Brain microvascular endothelial cell (primary cell): ENCODE data around the gene RFT1.

ENCODE experiments used
- DNase-seq: peaks from one replicate; pipeline ENCODE4 v3.0.0-alpha.2; 2020
- H3K27ac ChIP-seq: fragments of 250-450 bp; sonication (Bioruptor Pico); 2 replicates; pipeline ENCODE4 v1.5.1; 2020; ENCODE audit warnings: mild to moderate bottlenecking, moderate library complexity
- H3K27me3 ChIP-seq: fragments of 250-450 bp; sonication (Bioruptor Pico); replicated peaks from 2 replicates; pipeline ENCODE4 v1.5.1; 2020; ENCODE audit warnings: mild to moderate bottlenecking
- H3K36me3 ChIP-seq: fragments of 250-450 bp; sonication (Bioruptor Pico); replicated peaks from 2 replicates; pipeline ENCODE4 v1.5.1; 2020; ENCODE audit warnings: mild to moderate bottlenecking
- H3K4me3 ChIP-seq: 2 replicates; pipeline ENCODE4 v1.5.1; 2011; ENCODE audit warnings: low read depth, mild to moderate bottlenecking, control low read depth, low read length, moderate library complexity
- in situ Hi-C: cut with HindIII; loops from 2 replicates; pipeline ENCODE4 v1.10.0; 2017; ENCODE audit warnings: low sequenced_read_pairs, low pct_ligation_motif_present
- TF ChIP-seq, protein P1 (sequence below): IDR thresholded peaks from 2 replicates; pipeline ENCODE4 v1.5.1; 2011; ENCODE audit warnings: low read depth, mild to moderate bottlenecking, moderate library complexity, low read length, control low read depth, inconsistent platforms; ENCODE audit errors: missing control alignments

Gene RFT1

DNA sequence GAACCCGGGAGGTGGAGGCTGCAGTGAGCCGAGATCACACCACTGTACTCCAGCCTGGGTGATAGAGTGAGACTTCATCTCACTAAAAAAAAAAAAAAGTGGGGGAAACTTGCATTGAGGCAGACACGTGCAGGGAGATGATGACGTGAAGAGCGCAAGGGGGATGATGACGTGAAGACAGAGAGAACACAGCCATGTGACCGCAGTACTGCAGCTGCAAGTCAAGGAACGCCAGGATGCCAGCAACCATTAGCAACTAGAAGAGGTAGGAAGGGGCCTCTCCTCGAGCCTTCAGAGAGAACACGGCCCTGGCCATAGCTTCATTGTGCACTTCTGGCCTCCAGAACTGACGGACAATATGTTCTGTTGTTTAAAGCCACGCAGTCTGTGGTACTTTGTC is 28.3 kb downstream of the RFT1 start:
- Histone ChIP-seq H3K4me3 (no peak overlapping the region), H3K27ac (no peak overlapping the region), H3K27me3 (no peaks in the 10 kb centered on the region), H3K36me3 (peaks cover 23% of the 10 kb centered on the region)
- TF ChIP-seq, protein P1, sequence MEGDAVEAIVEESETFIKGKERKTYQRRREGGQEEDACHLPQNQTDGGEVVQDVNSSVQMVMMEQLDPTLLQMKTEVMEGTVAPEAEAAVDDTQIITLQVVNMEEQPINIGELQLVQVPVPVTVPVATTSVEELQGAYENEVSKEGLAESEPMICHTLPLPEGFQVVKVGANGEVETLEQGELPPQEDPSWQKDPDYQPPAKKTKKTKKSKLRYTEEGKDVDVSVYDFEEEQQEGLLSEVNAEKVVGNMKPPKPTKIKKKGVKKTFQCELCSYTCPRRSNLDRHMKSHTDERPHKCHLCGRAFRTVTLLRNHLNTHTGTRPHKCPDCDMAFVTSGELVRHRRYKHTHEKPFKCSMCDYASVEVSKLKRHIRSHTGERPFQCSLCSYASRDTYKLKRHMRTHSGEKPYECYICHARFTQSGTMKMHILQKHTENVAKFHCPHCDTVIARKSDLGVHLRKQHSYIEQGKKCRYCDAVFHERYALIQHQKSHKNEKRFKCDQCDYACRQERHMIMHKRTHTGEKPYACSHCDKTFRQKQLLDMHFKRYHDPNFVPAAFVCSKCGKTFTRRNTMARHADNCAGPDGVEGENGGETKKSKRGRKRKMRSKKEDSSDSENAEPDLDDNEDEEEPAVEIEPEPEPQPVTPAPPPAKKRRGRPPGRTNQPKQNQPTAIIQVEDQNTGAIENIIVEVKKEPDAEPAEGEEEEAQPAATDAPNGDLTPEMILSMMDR, result no peak
- no peak for DNase-seq
- in situ Hi-C loops, result no loop called here

DNA sequence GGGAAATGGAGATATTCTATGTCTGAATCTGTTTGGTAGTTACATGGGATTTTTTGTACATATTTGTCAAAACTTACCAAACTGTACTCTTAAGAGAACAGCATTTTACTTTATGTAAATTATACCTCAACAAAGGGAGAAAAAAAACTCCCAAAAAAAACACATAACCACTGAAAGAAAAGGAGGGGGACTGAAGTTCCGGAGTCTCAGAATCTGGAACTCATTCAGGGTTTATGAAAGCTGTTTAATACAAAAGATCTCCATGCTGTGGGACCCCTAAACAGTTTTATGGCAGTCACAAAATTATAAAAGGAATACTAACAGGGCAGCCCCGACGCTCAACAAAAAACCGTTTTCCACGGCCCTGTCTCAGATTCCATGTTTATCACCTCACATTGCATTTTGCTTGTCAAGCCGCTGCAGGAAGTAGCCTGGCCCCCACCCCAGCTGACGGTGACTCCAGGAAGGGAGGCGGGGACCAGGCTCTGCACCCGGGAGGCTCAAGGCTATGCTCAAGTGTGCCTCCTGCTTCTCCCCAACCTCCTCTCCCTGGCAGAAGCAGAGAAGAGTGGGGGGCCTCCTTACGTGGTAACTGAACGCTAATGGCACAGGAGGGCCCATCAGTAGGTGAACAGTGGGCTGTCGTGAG is 29.3 kb downstream of the RFT1 start:
- Histone ChIP-seq H3K27me3 (no peaks in the 10 kb centered on the region), H3K27ac (no peak overlapping the region), H3K36me3 (peaks cover 23% of the 10 kb centered on the region), H3K4me3 (no peak overlapping the region)
- TF ChIP-seq, protein P1, result no peak
- in situ Hi-C loops, result no loop called here
- DNase-seq, result no peak

DNA sequence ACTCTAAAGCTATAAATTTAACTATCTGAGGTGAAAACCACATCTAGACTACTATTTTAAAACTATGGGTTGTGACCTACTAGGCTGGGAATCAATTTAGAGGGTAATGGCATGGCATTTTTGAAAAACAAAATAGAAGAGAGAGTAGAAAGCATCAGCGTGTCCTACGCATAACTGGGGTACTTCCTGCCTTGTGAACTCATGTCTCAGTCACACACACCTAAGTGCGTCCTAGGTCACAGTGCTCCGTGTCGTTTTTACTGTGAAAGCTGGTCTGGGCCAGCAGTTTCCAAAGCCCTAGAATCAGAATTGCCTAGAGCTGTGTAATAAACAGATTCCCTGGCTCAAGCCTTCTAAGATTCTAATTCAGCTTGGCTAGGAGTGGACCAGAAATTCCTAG is 32.3 kb downstream of the RFT1 start:
- Histone ChIP-seq H3K27me3 (no peaks in the 10 kb centered on the region), H3K27ac (no peak overlapping the region), H3K4me3 (no peak overlapping the region), H3K36me3 (peaks cover 16% of the 10 kb centered on the region)
- in situ Hi-C loops, result no loop called here
- DNase-seq, result no peak
- TF ChIP-seq, protein P1, result no peak

DNA sequence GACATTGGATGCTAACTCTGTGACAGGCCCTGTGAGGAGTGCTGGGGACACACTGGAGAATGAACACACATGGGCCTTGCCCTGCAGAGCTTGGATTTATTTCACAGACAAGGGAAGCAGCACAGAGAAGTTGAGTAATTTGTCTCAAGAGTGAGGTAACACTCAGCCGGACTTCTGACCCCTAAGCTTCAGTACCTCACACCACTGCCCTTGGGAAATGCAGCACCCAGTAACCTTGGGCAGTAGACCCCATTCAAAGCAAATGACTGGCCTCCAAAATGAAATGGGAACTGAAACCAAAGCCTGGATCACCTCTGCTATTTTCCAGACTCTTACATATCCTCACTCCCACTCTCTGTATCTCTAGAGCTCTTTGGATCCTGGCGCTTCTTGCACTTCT is 37.3 kb downstream of the RFT1 start:
- Histone ChIP-seq H3K27me3 (no peaks in the 10 kb centered on the region), H3K4me3 (no peak overlapping the region), H3K36me3 (peaks cover 13% of the 10 kb centered on the region), H3K27ac (no peak overlapping the region)
- no peak for DNase-seq
- in situ Hi-C loops, result no loop called here
- TF ChIP-seq, protein P1, result no peak

DNA sequence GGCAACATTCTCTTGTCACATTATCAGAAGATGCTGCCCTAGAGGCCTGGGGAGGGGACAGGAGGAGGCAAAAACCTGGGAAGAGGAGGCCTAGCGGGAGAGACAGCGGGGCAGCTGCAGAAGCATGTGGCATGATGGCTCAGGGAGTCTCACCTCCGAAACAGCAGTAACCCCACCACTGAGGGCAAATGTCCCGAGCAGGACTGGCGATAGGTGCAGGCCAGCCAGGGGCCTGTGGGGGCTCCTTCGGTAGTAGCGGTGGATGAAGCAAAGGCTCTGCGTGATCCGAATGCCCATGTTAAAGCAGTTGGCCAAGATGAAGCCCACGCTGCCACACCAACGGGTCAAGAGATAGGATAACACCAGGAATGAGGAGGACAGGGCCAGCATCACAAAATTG is 38.0 kb downstream of the RFT1 start:
- Histone ChIP-seq H3K27ac (no peak overlapping the region), H3K36me3 (peaks cover 13% of the 10 kb centered on the region), H3K27me3 (no peaks in the 10 kb centered on the region), H3K4me3 (no peak overlapping the region)
- DNase-seq, result no peak
- TF ChIP-seq, protein P1, result no peak
- in situ Hi-C loops, result no loop called here

DNA sequence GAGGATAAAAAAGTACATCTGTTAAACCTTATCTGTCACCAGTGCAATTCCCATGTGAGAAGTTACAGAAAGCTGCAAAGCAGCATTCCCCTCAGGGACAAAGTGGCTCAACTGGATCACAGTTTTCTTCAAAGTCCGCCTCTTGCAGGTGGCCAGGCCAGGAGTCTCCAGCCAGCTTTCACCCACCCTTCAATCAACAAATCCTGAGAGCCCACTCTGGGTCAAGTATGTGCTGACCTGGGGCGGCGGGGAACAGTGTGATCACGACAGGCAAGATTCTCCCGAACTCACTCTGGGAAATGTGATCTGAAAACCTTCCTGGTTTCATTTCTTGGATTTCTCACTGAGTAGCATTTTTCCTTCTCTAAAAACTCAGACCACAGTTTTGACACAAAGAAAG is 39.2 kb downstream of the RFT1 start:
- DNase-seq, result no peak
- no peak overlapping the region for H3K4me3 ChIP-seq
- no peak overlapping the region for H3K27ac ChIP-seq
- peaks cover 13% of the 10 kb centered on the region for H3K36me3 ChIP-seq
- TF ChIP-seq, protein P1, result no peak
- in situ Hi-C loops, result no loop called here
- H3K27me3 ChIP-seq, result no peaks in the 10 kb centered on the region
